H1 (cell line): ENCODE results near the gene ATXN2. TPM values are rescaled to one million over a fixed set of nuclear protein-coding genes. Genes with fewer than 3 reads are reported as not detected.

Source experiments
- CTCF ChIA-PET: fragments of 300-600 bp; sonication (Branson Sonifier 250); formaldehyde crosslinking; loops from one replicate; lab custom pipeline; 2021; ENCODE audit not compliant: partially characterized antibody; lab: Charles Lee
- POLR2A ChIA-PET: fragments of 300-600 bp; sonication (Branson Sonifier 250); formaldehyde crosslinking; loops from one replicate; lab custom pipeline; 2021; ENCODE audit warnings: inconsistent platforms; ENCODE audit not compliant: partially characterized antibody; lab: Charles Lee
- DNase-seq, 2 experiments: peaks; one replicate each; pipeline versions ENCODE4 v3.0.0 to v3.0.0-alpha.2; 2010 to 2022; ENCODE audit warnings: low spot score in 2 of 2, low read depth in 1 of 2, mixed read lengths in 1 of 2
- FAIRE-seq: peaks from 2 replicates; lab custom pipeline; 2011; peaks lifted over from hg19 to GRCh38; lab: Jason Lieb, UNC
- H2AFZ ChIP-seq: 2 replicates; pipeline ENCODE4 v1.8.1; 2012; ENCODE audit warnings: low read length, inconsistent platforms
- H2AK5ac ChIP-seq: 2 replicates; pipeline ENCODE4 v1.6.1; 2013; ENCODE audit warnings: low read depth, low read length
- H2BK120ac ChIP-seq: replicated peaks from 2 replicates; pipeline ENCODE3; 2013; ENCODE audit warnings: low read depth, low read length, inconsistent platforms
- H2BK12ac ChIP-seq: 2 replicates; pipeline ENCODE4 v1.6.1; 2013; ENCODE audit warnings: low read depth, low read length
- H2BK15ac ChIP-seq: 2 replicates; pipeline ENCODE4 v1.6.1; 2013; ENCODE audit warnings: low read length
- H2BK20ac ChIP-seq: 2 replicates; pipeline ENCODE4 v1.6.1; 2013; ENCODE audit warnings: low read length
- H2BK5ac ChIP-seq: 2 replicates; pipeline ENCODE4 v1.6.1; 2013; ENCODE audit warnings: low read depth, low read length
- H3K14ac ChIP-seq: 2 replicates; pipeline ENCODE4 v1.6.1; 2013; ENCODE audit warnings: inconsistent platforms; ENCODE audit not compliant: insufficient read length
- H3K18ac ChIP-seq: 2 replicates; pipeline ENCODE4 v1.6.1; 2013; ENCODE audit warnings: low read length; ENCODE audit errors: extremely low read depth
- H3K23ac ChIP-seq: 2 replicates; pipeline ENCODE4 v1.6.1; 2013; ENCODE audit warnings: inconsistent platforms; ENCODE audit not compliant: insufficient read length
- H3K23me2 ChIP-seq: 2 replicates; pipeline ENCODE4 v1.6.1; 2013; ENCODE audit warnings: low read depth, low read length
- H3K27ac ChIP-seq: 2 replicates; pipeline ENCODE4 v1.6.1; 2011; ENCODE audit warnings: low read depth, low read length, inconsistent platforms
- H3K27me3 ChIP-seq, 4 experiments: replicated peaks in 1 of 4; 1 replicate in 1 of 4; 2 replicates in 3 of 4; pipeline versions ENCODE4 v1.6.1 to v1.8.1; 2011 to 2013; ENCODE audit warnings: low read length in 3 of 4, mild to moderate bottlenecking in 3 of 4, inconsistent platforms in 2 of 4, mixed read lengths in 2 of 4, moderate library complexity in 1 of 4; ENCODE audit not compliant: control insufficient read depth in 3 of 4, insufficient read depth in 3 of 4; ENCODE audit errors: extremely low read depth in 1 of 4
- H3K36me3 ChIP-seq, 4 experiments: 2 replicates each; pipeline versions ENCODE4 v1.6.1 to v1.8.1; 2011 to 2013; ENCODE audit warnings: mild to moderate bottlenecking in 4 of 4, low read length in 3 of 4, moderate library complexity in 2 of 4, control low read depth in 1 of 4, inconsistent platforms in 1 of 4; ENCODE audit not compliant: insufficient read depth in 4 of 4, control insufficient read depth in 2 of 4
- H3K4ac ChIP-seq: replicated peaks from 2 replicates; pipeline ENCODE3; 2013; ENCODE audit warnings: low read length, low read depth, mixed read lengths, inconsistent platforms; ENCODE audit not compliant: insufficient read length
- H3K4me1 ChIP-seq, 4 experiments: replicated peaks in 1 of 4; 1 replicate in 1 of 4; 2 replicates in 3 of 4; pipeline versions ENCODE4 v1.6.1 to v1.8.1; 2011 to 2013; ENCODE audit warnings: low read length in 3 of 4, inconsistent platforms in 2 of 4, mixed read lengths in 1 of 4; ENCODE audit not compliant: insufficient read depth in 4 of 4, control insufficient read depth in 3 of 4
- H3K4me2 ChIP-seq, 2 experiments: 2 replicates each; pipeline versions ENCODE4 v1.6.1 to v1.8.1; 2011 to 2013; ENCODE audit warnings: low read depth in 2 of 2, low read length in 2 of 2, control low read depth in 1 of 2, inconsistent platforms in 1 of 2, mild to moderate bottlenecking in 1 of 2; ENCODE audit not compliant: insufficient read depth in 1 of 2
- H3K4me3 ChIP-seq, 4 experiments: fragments of 200-600, 300-600 bp in 1 of 4; sonication (generic), shearing (Covaris generic), sonication (Bioruptor Twin) in 1 of 4; 2 replicates each; pipeline versions ENCODE4 v1.5.1 to v1.8.1; 2011 to 2016; ENCODE audit warnings: low read length in 4 of 4, low read depth in 3 of 4, control low read depth in 2 of 4, inconsistent platforms in 2 of 4, mild to moderate bottlenecking in 2 of 4, mixed read lengths in 1 of 4, moderate library complexity in 1 of 4; ENCODE audit not compliant: insufficient read depth in 2 of 4; ENCODE audit errors: extremely low read depth in 1 of 4
- H3K56ac ChIP-seq: replicated peaks from 2 replicates; pipeline ENCODE3; 2013; ENCODE audit warnings: low read depth, mild to moderate bottlenecking, mixed read lengths, low read length, inconsistent platforms; ENCODE audit not compliant: insufficient read length
- H3K79me1 ChIP-seq: 2 replicates; pipeline ENCODE4 v1.6.1; 2013; ENCODE audit warnings: low read depth, low read length, control low read depth
- H3K79me2 ChIP-seq, 2 experiments: 2 replicates each; pipeline versions ENCODE4 v1.6.1 to v1.8.1; 2012 to 2013; ENCODE audit warnings: low read length in 2 of 2, mild to moderate bottlenecking in 2 of 2, inconsistent platforms in 1 of 2; ENCODE audit not compliant: insufficient read depth in 2 of 2, control insufficient read depth in 1 of 2
- H3K9ac ChIP-seq, 4 experiments: replicated peaks in 1 of 4; 1 replicate in 1 of 4; 2 replicates in 3 of 4; pipeline versions ENCODE4 v1.6.1 to v1.8.1; 2011 to 2013; ENCODE audit warnings: low read depth in 3 of 4, low read length in 3 of 4, control low read depth in 2 of 4, mild to moderate bottlenecking in 2 of 4, moderate library complexity in 2 of 4, inconsistent platforms in 1 of 4; ENCODE audit errors: extremely low read depth in 1 of 4
- H3K9me3 ChIP-seq, 2 experiments: 2 replicates each; pipeline versions ENCODE4 v1.6.1 to v1.8.1; 2012 to 2013; ENCODE audit warnings: mild to moderate bottlenecking in 2 of 2, moderate library complexity in 2 of 2, control low read depth in 1 of 2, inconsistent platforms in 1 of 2, low read depth in 1 of 2, low read length in 1 of 2, mixed read lengths in 1 of 2; ENCODE audit not compliant: insufficient read depth in 2 of 2
- H4K20me1 ChIP-seq, 2 experiments: replicated peaks in 1 of 2; 2 replicates each; pipeline versions ENCODE3 to v1.8.1; 2011 to 2013; ENCODE audit warnings: inconsistent platforms in 2 of 2, low read length in 2 of 2, mild to moderate bottlenecking in 1 of 2; ENCODE audit not compliant: insufficient read depth in 2 of 2, control insufficient read depth in 1 of 2
- H4K5ac ChIP-seq: 2 replicates; pipeline ENCODE4 v1.6.1; 2013; ENCODE audit warnings: low read length, low read depth, mixed read lengths, inconsistent platforms; ENCODE audit not compliant: insufficient read length
- H4K8ac ChIP-seq: 2 replicates; pipeline ENCODE4 v1.8.0; 2013; ENCODE audit warnings: mild to moderate bottlenecking, moderate library complexity, low read length, inconsistent platforms; ENCODE audit not compliant: insufficient read depth; ENCODE audit errors: extremely low read depth
- H4K91ac ChIP-seq: replicated peaks from 2 replicates; pipeline ENCODE3; 2013; ENCODE audit warnings: low read length, mixed read lengths, inconsistent platforms; ENCODE audit not compliant: insufficient read length
- CEBPB ChIP-seq: IDR thresholded peaks from 2 replicates; pipeline ENCODE4 v1.6.1; 2012; ENCODE audit warnings: low read depth, low read length
- CTBP2 ChIP-seq: IDR thresholded peaks from 2 replicates; pipeline ENCODE4 v1.7.0; 2011; ENCODE audit warnings: borderline replicate concordance, mild to moderate bottlenecking, moderate library complexity, mixed read lengths, low read length; ENCODE audit not compliant: insufficient read depth, insufficient read length
- EZH2 ChIP-seq: fragments of 200-600 bp; sonication (generic); IDR thresholded peaks from 2 replicates; pipeline ENCODE4 v1.7.1; 2012; ENCODE audit warnings: low read depth, mild to moderate bottlenecking, moderate library complexity, low read length, inconsistent platforms; ENCODE audit not compliant: severe bottlenecking
- JUN ChIP-seq: IDR thresholded peaks from 2 replicates; pipeline ENCODE4 v1.6.1; 2011; ENCODE audit warnings: low read depth, mild to moderate bottlenecking, improper control_type of control experiment, low read length
- KDM4A ChIP-seq: IDR thresholded peaks from one replicate; pipeline ENCODE4 v1.7.1; 2012; ENCODE audit warnings: low read depth, mild to moderate bottlenecking, moderate library complexity, low read length, inconsistent platforms; ENCODE audit not compliant: severe bottlenecking
- NRF1 ChIP-seq: IDR thresholded peaks from 2 replicates; pipeline ENCODE4 v1.6.1; 2011; ENCODE audit warnings: mild to moderate bottlenecking, low read depth, low read length, improper control_type of control experiment
- PHF8 ChIP-seq: fragments of 200-600 bp; sonication (generic); conservative IDR thresholded peaks from 2 replicates; pipeline ENCODE4 v1.7.1; 2012; ENCODE audit warnings: low read depth, mild to moderate bottlenecking, inconsistent platforms, low read length, moderate library complexity
- SIRT6 ChIP-seq: IDR thresholded peaks from one replicate; pipeline ENCODE4 v1.7.1; 2012; ENCODE audit warnings: low read length, inconsistent platforms
- SP1 ChIP-seq: IDR thresholded peaks from 2 replicates; pipeline ENCODE4 v1.6.1; 2011; ENCODE audit warnings: low read depth, low read length
- TAF1 ChIP-seq: IDR thresholded peaks from 2 replicates; pipeline ENCODE4 v1.6.1; 2011; ENCODE audit warnings: mild to moderate bottlenecking, low read depth, low read length
- TCF12 ChIP-seq: IDR thresholded peaks from 2 replicates; pipeline ENCODE4 v1.6.1; 2011; ENCODE audit warnings: low read depth, mild to moderate bottlenecking, low read length
- TEAD4 ChIP-seq: IDR thresholded peaks from 2 replicates; pipeline ENCODE4 v1.6.1; 2012; ENCODE audit warnings: low read depth, low read length, inconsistent platforms, mixed read lengths
- WGBS, 2 experiments: shearing (Covaris generic) in 1 of 2; methylation state at CpG; one replicate each; pipeline versions ENCODE4 v1.1.6 to v1.1.7; 2013 to 2015; ENCODE audit warnings: low lambda C conversion rate in 2 of 2, mixed read lengths in 2 of 2, inconsistent platforms in 1 of 2, low coverage in 1 of 2, missing lambda C conversion rate in 1 of 2; ENCODE audit not compliant: insufficient replicate concordance in 2 of 2, insufficient coverage in 1 of 2, insufficient read length in 1 of 2; ENCODE audit errors: extremely low coverage in 1 of 2, missing lambda C conversion rate in 1 of 2; 5-methylcytosine and 5-hydroxymethylcytosine counted together
- polyA plus RNA-seq, 7 experiments: library from polyadenylated mRNA; depleted of rRNA in 3 of 7; stranded (reverse) in 5 of 7; unstranded in 2 of 7; fragments of >200 nt in 5 of 7; fragments of 200-250 nt in 2 of 7; gene quantifications; 1 replicate in 5 of 7; 2 replicates in 1 of 7; 4 replicates in 1 of 7; pipeline versions ENCODE4 v1.2.1 to v1.2.3, GENCODE V29; 2011 to 2013; ENCODE audit warnings: missing spikeins in 2 of 7, mixed read lengths in 2 of 7
- total RNA-seq: library from RNA; stranded (reverse); fragmentation: NEBNext Ultra II Directional; extraction: Animal tissue kit (Norgen Biotek cat#: 25700); gene quantifications from 2 replicates; pipeline ENCODE4 v1.2.1, GENCODE V29; 2021

ATXN2 gene
- total and polyA plus RNA-seq, 2 of the 8 experiments (the other 6 are each of a cell fraction or from before 2014, with no cell fraction given): 46.6 to 80.7 TPM

GRCh38 chr12:111589601-111590000 lies 9.5 kb downstream of the ATXN2 start:
- no peak overlapping the region for H3K56ac ChIP-seq
- H3K79me2 ChIP-seq: peaks cover 12 to 98% of the 10 kb centered on the region in 2 experiments
- H3K23me2 ChIP-seq: no peaks in the 10 kb centered on the region
- H2BK120ac ChIP-seq: no peak overlapping the region
- no peak overlapping the region for H3K4ac ChIP-seq
- DNase-seq (no peak), FAIRE-seq (no peak)
- no peak overlapping the region for H3K4me3 ChIP-seq
- H3K27me3 ChIP-seq: no peaks in the 10 kb centered on the region
- H3K9ac ChIP-seq: no peak overlapping the region
- no peak overlapping the region for H2BK12ac ChIP-seq
- H4K91ac ChIP-seq: no peak overlapping the region
- no peak overlapping the region for H3K4me2 ChIP-seq
- ChIA-PET CTCF (interaction anchor here (0.9 to 1.0 kb wide), 2 partner anchors 62 to 83 kb away, joined by 3 read pairs; no protein-coding TSS in a partner anchor), POLR2A (interaction anchor here (1.1 to 3.1 kb wide), 3 partner anchors 13 to 30 kb away, joined by 3 to 16 read pairs (median 3); no protein-coding TSS in a partner anchor)
- no peak overlapping the region for H2AK5ac ChIP-seq
- no peak overlapping the region for H3K18ac ChIP-seq
- no peaks in the 10 kb centered on the region; the same call in 1 of the 2 replicates for H3K79me1 ChIP-seq
- H3K9me3 ChIP-seq: no peaks in the 10 kb centered on the region
- H4K20me1 ChIP-seq: peaks cover 4 to 7% of the 10 kb centered on the region in 2 experiments
- no peak overlapping the region for H2BK20ac ChIP-seq
- H4K8ac ChIP-seq: no peak overlapping the region
- no peak overlapping the region for H2AFZ ChIP-seq
- H3K14ac ChIP-seq: no peak overlapping the region
- H2BK5ac ChIP-seq: no peak overlapping the region
- no peak overlapping the region for H3K23ac ChIP-seq
- 93% methylated on average over 9 of the region's 9 CpGs; no CpG with 5 or more reads in 1 of the 2 experiments for WGBS, 2 experiments
- no peak overlapping the region for H4K5ac ChIP-seq
- H3K4me1 ChIP-seq: no peaks in the 10 kb centered on the region
- TF ChIP-seq SIRT6 (no peak), EZH2 (no peak), KDM4A (no peak), TCF12 (no peak), JUN (no peak), CTBP2 (no peak), PHF8 (no peak), TAF1 (no peak), NRF1 (no peak), CEBPB (no peak), SP1 (no peak), TEAD4 (no peak)
- no peak overlapping the region for H2BK15ac ChIP-seq
- no peak overlapping the region for H3K27ac ChIP-seq
- H3K36me3 ChIP-seq: no peaks in the 10 kb centered on the region
